Kidney (tissue), 14 donors: ENCODE measurements around the gene MEGF6. TPM values are rescaled to one million over a fixed set of nuclear protein-coding genes. Genes with fewer than 3 reads are reported as not detected.

Source experiments
- DNase-seq, 5 donors: peaks; one replicate each; pipeline ENCODE4 v3.0.0-alpha.2; 2013 to 2020
- FAIRE-seq: peaks from 2 replicates; lab custom pipeline; 2012; peaks lifted over from hg19 to GRCh38; lab: Jason Lieb, UNC
- H3K27ac ChIP-seq, 2 donors: one replicate each; pipeline ENCODE4 v1.7.0; 2013; ENCODE audit warnings: low read depth in 2 of 2, low read length in 2 of 2, inconsistent platforms in 1 of 2
- H3K27me3 ChIP-seq: one replicate; pipeline ENCODE4 v1.7.1; 2013; ENCODE audit warnings: low read length, inconsistent platforms; ENCODE audit not compliant: control insufficient read depth, insufficient read depth
- H3K36me3 ChIP-seq, 3 donors: one replicate each; pipeline versions ENCODE4 v1.7.0 to v1.7.1; 2013; ENCODE audit warnings: low read length in 3 of 3, control low read depth in 1 of 3, inconsistent platforms in 1 of 3; ENCODE audit not compliant: insufficient read depth in 3 of 3, control insufficient read depth in 2 of 3
- H3K4me1 ChIP-seq, 3 donors: one replicate each; pipeline versions ENCODE4 v1.7.0 to v1.7.1; 2013; ENCODE audit warnings: low read length in 3 of 3, inconsistent platforms in 1 of 3, low read depth in 1 of 3; ENCODE audit not compliant: control insufficient read depth in 2 of 3, insufficient read depth in 2 of 3
- H3K4me3 ChIP-seq, 3 donors: one replicate each; pipeline versions ENCODE4 v1.7.0 to v1.8.1; 2013; ENCODE audit warnings: low read length in 3 of 3, control low read depth in 1 of 3, inconsistent platforms in 1 of 3
- H3K9ac ChIP-seq, 3 donors: one replicate each; pipeline versions ENCODE4 v1.7.0 to v1.7.1; 2013; ENCODE audit warnings: low read length in 3 of 3, control low read depth in 1 of 3, inconsistent platforms in 1 of 3
- H3K9me3 ChIP-seq, 3 donors: one replicate each; pipeline versions ENCODE4 v1.7.0 to v1.7.1; 2013; ENCODE audit warnings: low read length in 3 of 3, control low read depth in 1 of 3, inconsistent platforms in 1 of 3; ENCODE audit not compliant: control insufficient read depth in 2 of 3, insufficient read depth in 1 of 3
- CTCF ChIP-seq: IDR thresholded peaks from 3 replicates; pipeline ENCODE4 v1.5.1; 2012; ENCODE audit warnings: mild to moderate bottlenecking, moderate library complexity, borderline replicate concordance; ENCODE audit not compliant: insufficient read depth; ENCODE audit errors: extremely low read depth
- intact Hi-C: fragments of 100-400 bp; cut with DNase I; formaldehyde crosslinking; loops from one replicate; pipeline ENCODE4 v1.11.1; 2022
- polyA plus RNA-seq: library from polyadenylated mRNA; stranded (reverse); fragments of 350-450 nt; fragmentation: Illumina TruSeq; extraction: RNeasy Lipid Tissue Mini Kit (QIAGEN cat#74804); gene quantifications from one replicate; pipeline ENCODE4 v1.2.3, GENCODE V29; 2014; ENCODE audit warnings: low read depth, low replicate concordance; ENCODE audit not compliant: insufficient read depth
- total RNA-seq: library from RNA; stranded (reverse); fragmentation: NEBNext Ultra II Directional; extraction: Animal tissue kit (Norgen Biotek cat#: 25700); gene quantifications from one replicate; pipeline ENCODE4 v1.2.1, GENCODE V29; 2021
- donor health status: control.
- donor health status: control.
- donor health status: control.
- donor health status: control.
- donor health status: control.
- donor health status: DM: yes; HTN: yes; CAD: no.
- donor health status: Normal renal cell carcinoma (clear cell type).

MEGF6 gene
- total and polyA plus RNA-seq, 2 donors from 2014 or later, result 2.8 to 10.9 TPM

DNA sequence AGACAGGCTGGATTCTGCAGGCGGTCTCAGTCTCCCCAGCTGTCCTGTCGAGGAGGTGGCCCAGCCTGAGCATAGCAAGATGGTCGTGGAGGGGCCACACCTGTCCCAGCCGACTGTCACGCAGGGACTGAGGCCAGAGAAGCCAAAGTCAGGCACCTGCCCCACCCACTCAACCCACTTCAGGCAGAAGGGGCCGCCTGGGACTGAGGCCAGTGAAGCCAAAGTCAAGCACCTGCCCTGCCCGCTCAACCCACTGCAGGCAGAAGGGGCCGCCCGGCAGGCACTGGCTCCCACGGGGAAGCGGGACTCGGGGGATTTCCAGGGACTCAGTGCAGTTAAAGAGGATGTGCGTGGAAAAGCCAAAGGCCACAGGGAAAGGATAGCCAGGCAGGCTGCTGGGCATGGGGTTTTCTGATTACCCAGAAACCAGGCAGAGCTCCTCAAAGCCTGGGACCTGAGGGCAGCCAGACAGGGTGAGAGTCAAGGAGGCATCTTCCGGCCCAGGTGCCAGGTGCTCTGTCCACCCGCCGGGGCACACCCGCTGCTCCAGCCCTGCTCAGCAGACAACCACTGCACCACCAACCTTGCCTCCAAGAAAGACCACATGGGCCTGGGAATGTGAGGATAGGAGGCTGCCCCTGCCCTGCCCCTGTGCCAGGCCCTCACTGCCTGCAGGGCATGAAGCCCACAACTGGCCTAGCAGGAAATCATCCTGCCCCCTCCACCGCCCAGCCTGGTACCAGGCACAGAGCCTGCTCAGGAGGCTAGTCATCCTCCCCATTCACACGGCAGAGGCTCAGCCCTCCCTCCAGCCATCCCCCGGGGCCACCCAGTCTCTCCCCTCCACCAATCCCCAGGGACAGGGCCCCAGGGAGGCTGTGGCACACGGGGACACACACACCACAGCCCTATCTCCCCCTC, 41.0 kb downstream of the MEGF6 start:
- no peaks in the 10 kb centered on the region for H3K27me3 ChIP-seq
- H3K9me3 ChIP-seq, result no peaks in the 10 kb centered on the region
- intact Hi-C loops, result no loop called here
- no peaks in the 10 kb centered on the region for H3K36me3 ChIP-seq
- no peak overlapping the region for H3K9ac ChIP-seq
- H3K4me1 ChIP-seq, result no peaks in the 10 kb centered on the region
- H3K4me3 ChIP-seq, result no peak overlapping the region
- FAIRE-seq, result no peak
- no peak for DNase-seq
- TF ChIP-seq CTCF, result no peak
- no peak overlapping the region for H3K27ac ChIP-seq

DNA sequence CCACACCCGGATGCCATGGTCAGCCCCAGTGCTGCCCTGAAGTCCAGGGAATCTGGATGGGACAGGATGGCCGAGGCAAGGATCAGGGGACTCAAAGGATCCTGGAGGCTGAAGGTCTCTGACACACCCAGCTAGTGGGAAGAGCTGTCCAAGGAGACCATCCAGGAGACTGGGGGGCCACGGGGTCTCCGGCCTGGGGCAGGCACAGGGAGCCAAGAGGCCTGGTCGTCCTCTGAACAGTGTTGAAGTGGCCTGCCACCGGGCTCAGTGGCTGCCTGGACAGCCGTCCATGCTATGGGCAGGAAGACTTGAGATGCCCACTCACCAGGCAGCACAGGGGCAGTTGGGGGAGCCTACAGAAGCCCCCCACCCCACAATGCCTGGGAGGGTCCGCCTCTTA, 41.9 kb downstream of the MEGF6 start:
- H3K36me3 ChIP-seq, result no peaks in the 10 kb centered on the region
- no peak for FAIRE-seq
- TF ChIP-seq CTCF, result no peak

GRCh38 chr1:3568815-3569435, 42.4 kb downstream of the MEGF6 start:
- Histone ChIP-seq H3K27me3 (no peaks in the 10 kb centered on the region), H3K4me1 (no peaks in the 10 kb centered on the region), H3K36me3 (no peaks in the 10 kb centered on the region), H3K4me3 (no peak overlapping the region), H3K27ac (no peak overlapping the region), H3K9ac (no peak overlapping the region), H3K9me3 (no peaks in the 10 kb centered on the region)
- no peak for TF ChIP-seq CTCF
- FAIRE-seq (no peak), DNase-seq (no peak)
- intact Hi-C loops, result no loop called here

More for the DNA sequence above, 41.9 kb downstream of the MEGF6 start:
- Histone ChIP-seq H3K4me3 (no peak overlapping the region), H3K27me3 (no peaks in the 10 kb centered on the region), H3K9ac (no peak overlapping the region), H3K4me1 (no peaks in the 10 kb centered on the region), H3K27ac (no peak overlapping the region), H3K9me3 (no peaks in the 10 kb centered on the region)
- intact Hi-C loops, result no loop called here
- DNase-seq, result no peak
